ENCODE measurements around the gene AP3D1. TPM values are rescaled to one million over a fixed set of nuclear protein-coding genes. Genes with fewer than 3 reads are reported as not detected.

AP3D1 gene
- total and polyA plus RNA-seq, 9 of the 15 experiments (the other 6 are each of a cell fraction or from before 2014, with no cell fraction given) = 1.2 to 86.1 (median 35.9) TPM

- no peak for TF ChIP-seq ATF3 (IDR thresholded peaks at IDR 0.05)
- TF ChIP-seq ATF3 (CRISPR knock-in tag; conservative IDR thresholded peaks at IDR 0.05) = no peak
- no peak for TF ChIP-seq ZNF175 (CRISPR knock-in tag; IDR thresholded peaks at IDR 0.05; ENCODE audit: low read depth)
- TF ChIP-seq PHF8 (IDR thresholded peaks at IDR 0.05; ENCODE audit: borderline replicate concordance, low read length) = peak; percentile 41; the same call in 1 of the 2 replicates
- TF ChIP-seq TAF1 (IDR thresholded peaks at IDR 0.05; ENCODE audit: control insufficient read depth, extremely low read depth, insufficient read depth, low read length, severe bottlenecking) = peak; percentile 52
- TF ChIP-seq ZNF395 (CRISPR knock-in tag; IDR thresholded peaks at IDR 0.05) = peak; percentile 73
- TF ChIP-seq SETDB1 (IDR thresholded peaks at IDR 0.05; ENCODE audit: low read length) = no peak
- TF ChIP-seq ETS1 (conservative IDR thresholded peaks at IDR 0.05; ENCODE audit: control insufficient read depth, low read depth, low read length) = peak; percentile 34; the same call in 1 of the 2 replicates
- peak; percentile 75; the same call in 1 of the 2 replicates for TF ChIP-seq AFF4 (CRISPR knock-in tag; IDR thresholded peaks at IDR 0.05)
- TF ChIP-seq KLF13 (tag; IDR thresholded peaks at IDR 0.05; ENCODE audit: borderline replicate concordance, low read depth) = no peak
- peak; percentile 17 to 33; a peak in 2 of 4 replicates for TF ChIP-seq UBTF (IDR thresholded peaks at IDR 0.05; ENCODE audit: borderline replicate concordance in 1 of 2, low read depth in 2 of 2, low read length in 2 of 2)
- no peak for TF ChIP-seq SMC3 (conservative IDR thresholded peaks at IDR 0.05; ENCODE audit: insufficient read depth, low read depth, low read length)
Observed at GRCh38 chr19:2164020-2164998, 12.9 kb upstream of the AP3D1 start (continued).
